ENCODE results near the gene DUSP22.

The DUSP22 gene

DNA sequence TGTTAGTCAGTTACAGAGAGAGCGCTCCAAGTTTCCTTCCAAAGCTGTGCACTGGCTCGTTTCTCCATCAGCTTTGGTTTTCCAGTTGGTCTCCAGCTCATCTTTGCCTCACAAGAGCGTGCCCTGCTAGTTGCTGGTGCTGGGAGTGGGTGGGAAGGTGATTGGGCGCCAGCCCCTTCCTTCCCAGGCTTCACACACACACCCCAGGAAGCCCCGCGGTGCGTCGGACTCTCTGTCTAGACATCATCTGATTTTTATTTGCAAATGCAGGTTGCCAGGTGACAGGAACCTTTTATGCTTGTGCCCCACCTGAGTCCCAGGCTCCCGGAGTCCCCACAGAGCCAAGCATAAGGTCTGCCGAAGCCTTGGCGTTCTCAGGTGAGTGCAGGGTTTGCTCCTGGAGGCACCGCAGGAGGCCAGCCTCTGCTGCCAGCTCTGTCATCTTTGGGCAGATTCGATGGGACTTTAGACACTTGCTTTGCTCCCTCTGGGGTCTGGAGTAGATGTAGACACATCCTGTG, 106.3 kb downstream of the DUSP22 start:
- DNase-seq = no peak

GRCh38 chr6:399785-400534, 107.7 kb downstream of the DUSP22 start:
- no peak for DNase-seq

GRCh38 chr6:400815-401214, 108.5 kb downstream of the DUSP22 start:
- DNase-seq = no peak
